Activated naive CD8-positive, alpha-beta T cell treated with anti-CD3 and anti-CD28 coated beads, Interleukin-2, amount 50 U/mL, for 16 hours (primary cell): Measurements from ENCODE around the gene VEPH1.

ENCODE experiments used
- DNase-seq: peaks from one replicate; pipeline ENCODE4 v3.0.0-alpha.2; 2020; ENCODE audit warnings: low read depth, low spot score

The VEPH1 gene

GRCh38 chr3:157305392-157305791 lies 197.8 kb downstream of the VEPH1 start:
- DNase-seq = no peak

DNA sequence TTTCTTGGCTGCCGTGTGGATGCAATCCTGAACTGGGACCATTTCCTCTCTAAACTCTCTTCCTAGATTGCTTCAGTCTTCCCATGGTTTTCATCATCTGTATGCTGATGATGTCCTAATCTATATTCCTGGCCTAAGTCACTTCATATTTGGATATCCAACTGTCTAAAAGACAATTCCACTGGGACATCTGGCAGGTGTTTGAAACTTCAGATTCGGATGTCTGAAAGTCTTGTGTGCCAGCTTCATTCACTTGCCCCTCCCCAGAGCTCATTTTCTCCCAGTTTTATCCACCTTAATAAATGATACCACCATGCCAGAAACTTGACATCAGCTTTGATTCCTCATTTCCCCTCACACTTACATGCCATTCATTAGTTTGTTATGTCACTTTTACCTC lies 201.5 kb downstream of the VEPH1 start:
- no peak for DNase-seq

GRCh38 chr3:157300981-157301663 lies 202.1 kb downstream of the VEPH1 start:
- no peak for DNase-seq

GRCh38 chr3:157300094-157300493 lies 203.1 kb downstream of the VEPH1 start:
- no peak for DNase-seq

- DNase-seq = no peak
Measured at GRCh38 chr3:157297328-157297915, 205.8 kb downstream of the VEPH1 start.

- no peak for DNase-seq
Measured at GRCh38 chr3:157294953-157295352, 208.3 kb downstream of the VEPH1 start.

- DNase-seq = no peak
Measured at GRCh38 chr3:157294491-157294890, 208.7 kb downstream of the VEPH1 start.

DNA sequence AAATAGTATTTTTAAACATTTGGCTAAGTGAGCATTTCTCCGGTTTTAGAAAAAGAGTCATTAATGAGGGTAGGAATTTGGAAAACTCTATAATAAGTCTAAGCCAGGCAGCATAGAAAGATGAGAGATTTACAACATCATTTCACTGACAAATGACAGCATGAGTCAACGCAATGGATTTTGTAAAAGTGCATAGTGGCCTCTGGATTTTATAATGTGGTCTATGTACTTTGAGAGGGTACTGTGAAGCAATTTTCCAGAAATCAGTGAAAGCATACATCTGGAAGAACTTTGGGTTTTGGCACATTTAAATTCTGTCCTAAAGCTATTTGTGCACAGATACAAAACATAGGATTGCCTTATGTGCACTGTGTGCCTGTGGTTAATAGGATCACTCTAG lies 212.4 kb downstream of the VEPH1 start:
- no peak for DNase-seq

- DNase-seq = no peak
Measured at GRCh38 chr3:157285966-157286365, 217.2 kb downstream of the VEPH1 start.

- no peak for DNase-seq
Measured at GRCh38 chr3:157285141-157285540, 218.1 kb downstream of the VEPH1 start.

GRCh38 chr3:157284688-157285087 lies 218.5 kb downstream of the VEPH1 start:
- no peak for DNase-seq

DNA sequence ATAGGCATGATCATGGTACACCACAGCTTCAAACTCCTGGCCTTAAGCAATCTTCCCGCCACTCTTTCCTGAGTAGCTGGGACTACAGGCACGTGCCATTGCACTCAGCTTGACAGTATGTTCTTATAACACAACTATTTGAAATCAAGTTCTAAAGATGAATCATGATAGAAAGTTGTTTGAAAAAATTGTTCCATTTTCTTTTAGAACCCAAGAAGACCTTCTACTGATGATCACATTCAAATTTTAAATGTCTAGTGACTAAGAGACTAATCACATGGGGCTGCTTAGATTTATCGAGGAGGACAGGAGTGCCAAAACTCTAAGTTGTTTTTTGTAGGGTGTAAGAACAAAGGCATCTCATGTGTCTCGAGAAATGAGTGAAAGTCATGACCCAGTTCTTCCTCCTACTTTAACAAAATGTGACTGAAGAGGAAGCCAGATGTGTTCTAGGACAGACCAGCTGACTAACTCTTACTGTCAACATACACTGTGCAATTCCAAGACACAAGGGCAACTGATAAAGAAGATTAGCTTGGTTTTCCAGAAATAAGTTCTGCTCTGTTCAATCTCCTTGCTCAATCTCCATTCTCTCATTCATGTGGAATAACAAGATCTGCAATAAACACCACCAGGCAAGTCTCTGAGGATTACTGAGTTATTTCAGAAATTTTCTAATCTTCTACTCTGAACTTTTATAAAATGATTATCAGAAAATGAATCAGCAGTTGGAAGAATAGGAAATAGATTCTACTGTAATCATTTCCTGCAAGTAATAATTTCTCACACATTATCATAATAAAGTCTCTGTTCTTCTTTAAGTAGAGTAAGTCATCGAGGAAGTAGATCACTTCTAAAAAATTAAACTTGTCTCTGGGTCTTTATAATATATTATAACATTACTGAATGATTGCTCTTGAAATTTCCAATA lies 220.7 kb downstream of the VEPH1 start:
- DNase-seq = no peak

DNA sequence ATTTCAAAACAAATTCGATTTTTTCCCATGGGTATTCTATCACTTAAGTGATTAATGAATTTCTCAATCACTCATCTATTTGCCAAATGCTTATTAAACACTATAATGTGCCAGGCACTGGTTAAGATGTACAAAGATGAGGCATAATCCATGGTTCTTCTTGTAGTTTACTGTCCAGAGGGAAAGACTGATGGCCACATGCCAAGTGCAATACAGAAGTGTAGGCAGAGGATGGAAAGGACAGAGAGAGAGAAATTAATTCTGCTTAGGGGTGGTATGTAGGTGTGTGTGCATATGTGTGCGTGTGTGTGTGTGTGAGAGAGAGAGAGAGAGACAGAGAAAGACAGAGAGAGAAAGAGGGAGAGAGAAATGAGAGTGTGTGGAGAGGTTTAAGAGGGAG lies 222.4 kb downstream of the VEPH1 start:
- DNase-seq = no peak

- no peak for DNase-seq
Measured at GRCh38 chr3:157280354-157280753, 222.9 kb downstream of the VEPH1 start.

DNA sequence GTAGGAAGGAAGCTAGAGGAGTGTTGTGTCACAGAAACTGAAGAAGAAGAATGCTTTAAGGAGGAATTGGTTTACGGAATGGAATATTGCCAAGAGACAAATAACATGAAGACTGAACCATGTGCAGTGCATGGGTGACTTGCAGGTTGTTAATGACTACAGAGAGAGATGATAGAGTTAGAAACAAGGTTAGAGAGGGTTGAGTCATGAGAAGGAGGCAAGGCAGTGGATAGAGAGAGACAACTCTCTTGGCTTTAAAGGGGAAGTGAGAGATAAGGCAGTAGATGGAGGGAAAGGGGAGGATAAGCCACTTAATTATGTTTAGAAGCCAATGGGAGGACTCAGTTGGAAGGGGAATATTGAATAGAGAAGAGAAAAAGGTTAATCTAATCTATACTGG lies 224.0 kb downstream of the VEPH1 start:
- no peak for DNase-seq

GRCh38 chr3:157276801-157277200 lies 226.4 kb downstream of the VEPH1 start:
- no peak for DNase-seq

DNA sequence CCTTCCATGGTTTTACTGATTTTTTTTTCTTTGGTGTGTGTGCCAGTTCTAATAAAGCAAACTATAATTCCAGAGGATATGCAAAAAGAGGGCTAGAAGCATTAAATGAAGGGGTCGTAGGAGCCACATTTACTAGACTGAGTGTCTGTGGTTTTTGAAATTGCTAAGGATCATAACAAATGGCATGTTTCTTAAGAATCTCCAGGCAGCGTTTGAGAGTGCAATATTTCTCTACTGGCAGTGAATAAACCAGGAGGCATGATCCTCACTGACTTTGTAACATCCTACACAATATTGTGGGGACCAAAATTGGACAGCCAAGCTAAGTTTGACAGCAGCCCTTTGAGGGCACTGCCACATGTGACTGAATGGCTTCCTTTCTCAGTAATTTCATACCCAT lies 227.4 kb downstream of the VEPH1 start:
- no peak for DNase-seq

- no peak for DNase-seq
Measured at GRCh38 chr3:157274644-157275137, 228.5 kb downstream of the VEPH1 start.

DNA sequence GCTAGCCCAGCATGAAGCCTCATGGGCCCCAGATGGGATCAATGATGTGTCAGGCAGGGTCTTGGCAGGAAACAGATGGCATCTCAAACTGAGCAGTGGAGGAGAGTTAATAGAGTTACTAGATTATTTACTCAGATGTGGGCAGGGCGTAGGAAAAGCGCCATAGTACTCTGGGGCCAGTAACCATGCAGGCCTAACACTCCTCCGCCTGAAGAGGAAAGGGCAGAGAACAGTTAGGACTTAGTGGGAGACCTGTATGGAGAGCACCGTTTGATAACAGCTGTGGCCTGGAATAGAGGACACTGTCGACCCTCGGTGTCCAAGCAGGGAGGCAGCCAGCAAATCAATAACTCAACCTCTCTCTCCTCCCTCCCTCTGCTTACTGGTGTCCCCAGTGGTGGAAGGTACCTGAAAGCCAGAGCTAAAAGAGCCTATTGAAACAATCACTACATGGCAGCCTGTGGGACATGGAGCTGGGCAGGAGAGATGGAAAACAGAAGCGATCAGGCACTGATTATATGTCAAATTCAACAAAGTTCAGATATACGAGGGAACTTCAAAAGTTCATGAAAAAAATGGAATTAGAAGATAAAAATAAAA lies 231.8 kb downstream of the VEPH1 start:
- DNase-seq = no peak

GRCh38 chr3:157268026-157268425 lies 235.2 kb downstream of the VEPH1 start:
- DNase-seq = no peak

DNA sequence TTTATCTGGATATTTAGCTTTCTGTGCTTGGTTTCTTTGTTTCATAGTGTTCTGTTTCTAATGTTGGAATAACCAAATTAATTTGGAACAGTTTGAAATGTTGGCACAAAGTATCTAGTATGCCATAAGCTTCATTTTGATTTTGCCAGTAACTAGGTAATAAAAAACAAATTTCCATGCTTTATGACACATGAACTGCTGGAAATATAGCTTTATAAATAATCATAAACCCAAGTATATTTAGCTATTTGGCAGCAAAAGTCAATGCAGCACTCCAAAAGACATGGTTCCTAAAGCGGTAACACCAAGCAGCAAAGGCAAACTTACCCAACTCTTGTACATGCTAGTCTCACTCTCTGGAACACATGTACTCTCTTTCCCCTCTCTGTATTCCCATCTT lies 237.3 kb downstream of the VEPH1 start:
- no peak for DNase-seq

- no peak for DNase-seq
Measured at GRCh38 chr3:157263027-157263426, 240.2 kb downstream of the VEPH1 start.
